HL-60 (cell line): ENCODE results near the gene CLIP2.

Experiments used
- DNase-seq, 2 experiments: peaks; one replicate each; pipeline ENCODE4 v3.0.0-alpha.2; 2010 to 2020; ENCODE audit warnings: low read depth in 1 of 2, low spot score in 1 of 2
- H3K27ac ChIP-seq: fragments of 250-450 bp; sonication (Bioruptor Pico); replicated peaks from 2 replicates; pipeline ENCODE4 v1.5.1; 2020; ENCODE audit warnings: mild to moderate bottlenecking, moderate library complexity
- H3K27me3 ChIP-seq: fragments of 250-450 bp; sonication (Bioruptor Pico); 2 replicates; pipeline ENCODE4 v1.5.1; 2021; ENCODE audit warnings: mild to moderate bottlenecking, moderate library complexity; ENCODE audit not compliant: insufficient read depth, poor library complexity, severe bottlenecking
- H3K4me3 ChIP-seq: replicated peaks from 2 replicates; pipeline ENCODE4 v1.5.1; 2011; ENCODE audit warnings: mild to moderate bottlenecking, control low read depth, low read length; ENCODE audit not compliant: insufficient read depth
- CTCF ChIP-seq: IDR thresholded peaks from one replicate; pipeline ENCODE4 v1.5.1; 2011; ENCODE audit warnings: low read length, control low read depth, inconsistent platforms; ENCODE audit not compliant: insufficient read depth
- GABPA ChIP-seq: IDR thresholded peaks from 2 replicates; pipeline ENCODE4 v1.6.1; 2012; ENCODE audit warnings: low read depth
- POLR2AphosphoS5 ChIP-seq: IDR thresholded peaks from 2 replicates; pipeline ENCODE4 v1.6.1; 2012; ENCODE audit warnings: low read depth
- REST ChIP-seq: IDR thresholded peaks from 2 replicates; pipeline ENCODE4 v1.6.1; 2012; ENCODE audit warnings: low read depth; ENCODE audit not compliant: insufficient replicate concordance
- SPI1 ChIP-seq: IDR thresholded peaks from 2 replicates; pipeline ENCODE4 v1.6.1; 2012; ENCODE audit warnings: low read depth, mild to moderate bottlenecking, borderline replicate concordance

The CLIP2 gene

GRCh38 chr7:74267756-74268565 lies 21.2 kb upstream of the CLIP2 start:
- no peak overlapping the region for H3K4me3 ChIP-seq
- TF ChIP-seq POLR2AphosphoS5: no peak
- no peak for TF ChIP-seq CTCF
- no peak for TF ChIP-seq REST
- no peak for TF ChIP-seq GABPA
- TF ChIP-seq SPI1: no peak
- no peak overlapping the region for H3K27ac ChIP-seq
- no peak for DNase-seq
- H3K27me3 ChIP-seq: no peaks in the 10 kb centered on the region

- peak overlapping the region; percentile 46 for H3K4me3 ChIP-seq
- no peak for TF ChIP-seq GABPA
- no peak for TF ChIP-seq POLR2AphosphoS5
- DNase-seq: peak in 1 of 2 experiments; percentile 67
- H3K27ac ChIP-seq: 0 out of 2 replicates have a peak overlapping the region, but pooled peaks have one; percentile 41
- no peaks in the 10 kb centered on the region for H3K27me3 ChIP-seq
Observed at GRCh38 chr7:74269757-74270277, 19.4 kb upstream of the CLIP2 start.

GRCh38 chr7:74271742-74272141 lies 17.5 kb upstream of the CLIP2 start:
- peak in 1 of 2 experiments; percentile 52 for DNase-seq
- TF ChIP-seq REST (no peak), GABPA (no peak), SPI1 (peak; percentile 53; the same call in 1 of the 2 replicates)
- Histone ChIP-seq H3K27ac (peak overlapping the region; percentile 87), H3K4me3 (no peak overlapping the region), H3K27me3 (no peaks in the 10 kb centered on the region)

- peak; percentile 91 to 97 for DNase-seq
- no peak overlapping the region for H3K4me3 ChIP-seq
- H3K27ac ChIP-seq: peak overlapping the region; percentile 87
- TF ChIP-seq POLR2AphosphoS5: peak; percentile 98
- TF ChIP-seq SPI1: peak; percentile 98
- 0 out of 2 replicates have a peak, but pooled peaks have one; percentile 20 for TF ChIP-seq GABPA
- TF ChIP-seq REST: peak; percentile 46
- TF ChIP-seq CTCF: no peak
- no peaks in the 10 kb centered on the region for H3K27me3 ChIP-seq
Observed at GRCh38 chr7:74272305-74273038, 16.7 kb upstream of the CLIP2 start.
